Measurements from ENCODE around the gene LRMDA.

- no peak for TF ChIP-seq CTCF (IDR thresholded peaks at IDR 0.05)
- TF ChIP-seq EZH2 (IDR thresholded peaks at IDR 0.05; ENCODE audit: borderline replicate concordance, insufficient read depth, low read depth, low read length, poor library complexity, severe bottlenecking): no peak
These were observed 770.5 kb downstream of the LRMDA start for GRCh38 chr10:76201962-76202361.
